Measurements from ENCODE around the gene GDA.

GDA gene

GRCh38 chr9:72210522-72210921, 61.3 kb downstream of the GDA start:
- Histone ChIP-seq H3K27ac (ENCODE audit: low read length) (no peak overlapping the region), H3K4me3 (ENCODE audit: low read length) (no peak overlapping the region), H3K36me3 (replicated peaks; ENCODE audit: low read depth, low read length) (no peaks in the 10 kb centered on the region), H3K9ac (ENCODE audit: low read length) (no peak overlapping the region), H4K20me1 (ENCODE audit: insufficient read depth, low read length) (no peaks in the 10 kb centered on the region), H3K27me3 (ENCODE audit: low read depth, low read length) (peaks cover 20% of the 10 kb centered on the region; the same call in 1 of the 2 replicates), H3K4me2 (ENCODE audit: low read length) (peak overlapping the region; percentile 53), H3K79me2 (ENCODE audit: low read length) (no peaks in the 10 kb centered on the region), H2AFZ (ENCODE audit: low read depth, low read length) (peak overlapping the region; percentile 58), H3K9me3 (ENCODE audit: insufficient read depth, low read length) (no peaks in the 10 kb centered on the region), H3K4me1 (ENCODE audit: low read length) (peaks cover 33% of the 10 kb centered on the region)
- TF ChIP-seq EZH2phosphoT487 (IDR thresholded peaks at IDR 0.05; ENCODE audit: low read depth) (no peak), CTCF (IDR thresholded peaks at IDR 0.05; ENCODE audit: low read depth, low read length) (no peak)

DNA sequence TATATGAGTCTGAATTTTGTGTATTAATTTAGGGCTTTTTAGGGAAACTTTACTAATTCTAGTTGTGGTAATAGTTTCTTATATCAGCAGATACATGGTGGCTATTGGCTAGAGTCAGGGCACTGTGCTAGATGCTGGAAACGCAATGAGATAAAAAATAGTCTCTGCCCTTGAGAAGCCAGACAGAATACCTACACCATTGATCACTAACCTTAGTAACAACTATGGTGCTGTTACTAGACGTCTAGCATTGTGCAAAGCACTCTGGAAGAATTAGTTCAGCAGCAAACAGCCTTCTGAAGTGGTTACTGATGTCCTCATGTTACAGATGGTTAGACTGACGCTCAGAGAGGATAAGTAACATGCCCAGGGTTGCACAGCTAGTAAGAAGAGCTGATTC, 61.8 kb downstream of the GDA start:
- Histone ChIP-seq H3K4me1 (ENCODE audit: low read length) (peaks cover 28% of the 10 kb centered on the region), H3K27ac (ENCODE audit: low read length) (no peak overlapping the region), H3K36me3 (replicated peaks; ENCODE audit: low read depth, low read length) (no peaks in the 10 kb centered on the region), H3K27me3 (ENCODE audit: low read depth, low read length) (peaks cover 20% of the 10 kb centered on the region; the same call in 1 of the 2 replicates), H4K20me1 (ENCODE audit: insufficient read depth, low read length) (no peaks in the 10 kb centered on the region), H3K9me3 (ENCODE audit: insufficient read depth, low read length) (no peaks in the 10 kb centered on the region), H2AFZ (ENCODE audit: low read depth, low read length) (no peak overlapping the region), H3K4me2 (ENCODE audit: low read length) (0 out of 2 replicates have a peak overlapping the region, but pooled peaks have one; percentile 53), H3K9ac (ENCODE audit: low read length) (no peak overlapping the region), H3K79me2 (ENCODE audit: low read length) (no peaks in the 10 kb centered on the region), H3K4me3 (ENCODE audit: low read length) (no peak overlapping the region)
- TF ChIP-seq CTCF (IDR thresholded peaks at IDR 0.05; ENCODE audit: low read depth, low read length), result no peak
- TF ChIP-seq EZH2phosphoT487 (IDR thresholded peaks at IDR 0.05; ENCODE audit: low read depth), result no peak

GRCh38 chr9:72213906-72214305, 64.7 kb downstream of the GDA start:
- Histone ChIP-seq H4K20me1 (ENCODE audit: insufficient read depth, low read length) (no peaks in the 10 kb centered on the region), H3K9me3 (ENCODE audit: insufficient read depth, low read length) (no peaks in the 10 kb centered on the region), H2AFZ (ENCODE audit: low read depth, low read length) (no peak overlapping the region), H3K4me3 (ENCODE audit: low read length) (no peak overlapping the region), H3K9ac (ENCODE audit: low read length) (no peak overlapping the region), H3K36me3 (replicated peaks; ENCODE audit: low read depth, low read length) (no peaks in the 10 kb centered on the region), H3K79me2 (ENCODE audit: low read length) (no peaks in the 10 kb centered on the region), H3K4me2 (ENCODE audit: low read length) (no peak overlapping the region), H3K27me3 (ENCODE audit: low read depth, low read length) (peaks cover 20% of the 10 kb centered on the region; the same call in 1 of the 2 replicates), H3K4me1 (ENCODE audit: low read length) (peaks cover 10% of the 10 kb centered on the region), H3K27ac (ENCODE audit: low read length) (no peak overlapping the region)
- TF ChIP-seq EZH2phosphoT487 (IDR thresholded peaks at IDR 0.05; ENCODE audit: low read depth) (no peak), CTCF (IDR thresholded peaks at IDR 0.05; ENCODE audit: low read depth, low read length) (no peak)

DNA sequence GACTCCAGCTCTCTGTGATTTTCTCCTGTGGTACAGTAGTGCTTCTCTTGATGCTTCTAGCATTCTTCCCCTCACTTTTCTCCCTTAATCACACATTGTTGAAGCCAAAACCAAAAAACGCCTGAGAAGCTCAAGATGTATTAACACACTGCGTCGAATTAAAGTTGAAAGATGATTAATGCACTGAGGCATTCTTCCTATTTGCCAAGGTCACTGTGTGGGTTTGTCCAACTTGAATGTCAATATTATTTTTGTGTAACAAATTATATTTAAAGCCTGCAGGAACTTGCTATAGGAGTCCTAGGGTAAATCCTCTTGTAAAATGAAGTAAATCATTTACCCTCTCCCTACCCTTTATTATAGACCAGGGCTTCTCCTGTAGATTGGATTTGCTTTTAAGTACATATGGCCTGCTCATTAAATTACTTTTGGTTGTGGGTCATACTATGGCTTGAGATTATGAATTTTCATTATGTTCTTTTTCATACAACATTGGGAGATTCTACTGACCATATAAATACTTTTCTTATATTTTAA, 68.1 kb downstream of the GDA start:
- Histone ChIP-seq H3K4me1 (ENCODE audit: low read length) (no peaks in the 10 kb centered on the region), H4K20me1 (ENCODE audit: insufficient read depth, low read length) (no peaks in the 10 kb centered on the region), H3K79me2 (ENCODE audit: low read length) (no peaks in the 10 kb centered on the region), H2AFZ (ENCODE audit: low read depth, low read length) (no peak overlapping the region), H3K9ac (ENCODE audit: low read length) (no peak overlapping the region), H3K4me2 (ENCODE audit: low read length) (no peak overlapping the region), H3K27ac (ENCODE audit: low read length) (no peak overlapping the region), H3K36me3 (replicated peaks; ENCODE audit: low read depth, low read length) (no peaks in the 10 kb centered on the region), H3K9me3 (ENCODE audit: insufficient read depth, low read length) (no peaks in the 10 kb centered on the region), H3K4me3 (ENCODE audit: low read length) (no peak overlapping the region), H3K27me3 (ENCODE audit: low read depth, low read length) (no peaks in the 10 kb centered on the region)
- TF ChIP-seq EZH2phosphoT487 (IDR thresholded peaks at IDR 0.05; ENCODE audit: low read depth), result no peak
- TF ChIP-seq CTCF (IDR thresholded peaks at IDR 0.05; ENCODE audit: low read depth, low read length), result no peak
